ENCODE results near the gene PDIA4. TPM values are rescaled to one million over a fixed set of nuclear protein-coding genes. Genes with fewer than 3 reads are reported as not detected.

Gene PDIA4
- total RNA-seq, 4 donors from 2014 or later = 35.9 to 55.9 (median 47.9) TPM

DNA sequence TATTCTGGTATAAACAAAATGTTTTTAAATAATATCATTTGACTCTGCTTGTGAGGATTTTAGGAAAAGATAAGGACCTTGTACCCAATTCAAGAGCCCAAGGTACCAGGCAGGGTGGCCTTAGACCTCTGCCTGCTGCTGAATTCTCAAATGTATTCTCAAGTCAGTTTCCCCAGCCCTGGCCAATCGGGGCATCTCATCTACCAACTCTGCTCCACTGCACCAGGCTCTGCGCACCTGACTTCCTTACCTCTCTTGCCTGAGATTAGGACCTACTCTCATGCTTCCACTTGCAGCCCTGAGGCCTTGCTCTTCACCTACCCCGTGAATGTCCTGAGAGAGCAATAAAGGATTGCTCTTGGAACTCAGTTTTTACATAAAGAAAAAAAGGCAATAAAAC is 74.6 kb downstream of the PDIA4 start:
- DNase-seq (ENCODE audit: low spot score in 2 of 2) = no peak
- 79 to 82% methylated on average over 3 of the region's 3 CpGs for WGBS, 2 donors
- H3K4me3 ChIP-seq (ENCODE audit: low read depth, poor library complexity, severe bottlenecking) = no peak overlapping the region
- intact Hi-C loops (cut with DNase I; ENCODE audit: low total_unique reads) = loop anchor here (10.0 kb wide), 1 partner anchor 249 kb away; no protein-coding TSS in a partner anchor
- no peak for TF ChIP-seq POLR2A (IDR thresholded peaks at IDR 0.05)
- TF ChIP-seq, protein P1, sequence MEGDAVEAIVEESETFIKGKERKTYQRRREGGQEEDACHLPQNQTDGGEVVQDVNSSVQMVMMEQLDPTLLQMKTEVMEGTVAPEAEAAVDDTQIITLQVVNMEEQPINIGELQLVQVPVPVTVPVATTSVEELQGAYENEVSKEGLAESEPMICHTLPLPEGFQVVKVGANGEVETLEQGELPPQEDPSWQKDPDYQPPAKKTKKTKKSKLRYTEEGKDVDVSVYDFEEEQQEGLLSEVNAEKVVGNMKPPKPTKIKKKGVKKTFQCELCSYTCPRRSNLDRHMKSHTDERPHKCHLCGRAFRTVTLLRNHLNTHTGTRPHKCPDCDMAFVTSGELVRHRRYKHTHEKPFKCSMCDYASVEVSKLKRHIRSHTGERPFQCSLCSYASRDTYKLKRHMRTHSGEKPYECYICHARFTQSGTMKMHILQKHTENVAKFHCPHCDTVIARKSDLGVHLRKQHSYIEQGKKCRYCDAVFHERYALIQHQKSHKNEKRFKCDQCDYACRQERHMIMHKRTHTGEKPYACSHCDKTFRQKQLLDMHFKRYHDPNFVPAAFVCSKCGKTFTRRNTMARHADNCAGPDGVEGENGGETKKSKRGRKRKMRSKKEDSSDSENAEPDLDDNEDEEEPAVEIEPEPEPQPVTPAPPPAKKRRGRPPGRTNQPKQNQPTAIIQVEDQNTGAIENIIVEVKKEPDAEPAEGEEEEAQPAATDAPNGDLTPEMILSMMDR (IDR thresholded peaks at IDR 0.05) = no peak

Other genes starting within 250 kb of the PDIA4 start
- 10 to 100 TPM in 3 of 4 donors, 1 to 10 TPM in 1; 9.5 to 16.3 (median 11.3) TPM for gene EZH2, start 144.2 kb downstream of the PDIA4 start, total RNA-seq
- gene ZNF786, start 62.2 kb upstream of the PDIA4 start, total RNA-seq = 10 to 100 TPM in 3 of 4 donors, 1 to 10 TPM in 1; 8.3 to 19.1 (median 16.3) TPM
- gene ZNF425, start 97.8 kb upstream of the PDIA4 start, total RNA-seq = 1 to 10 TPM; 4.8 to 5.8 (median 5.4) TPM
- 10 to 100 TPM; 20.9 to 47.8 (median 30.4) TPM for gene ZNF398, start 118.9 kb upstream of the PDIA4 start, total RNA-seq
- gene ZNF282, start 167.0 kb upstream of the PDIA4 start, total RNA-seq = 10 to 100 TPM; 22.4 to 47.5 (median 36.1) TPM
- 10 to 100 TPM in 3 of 4 donors, 1 to 10 TPM in 1; 9.0 to 25.0 (median 14.0) TPM for gene ZNF212, start 211.1 kb upstream of the PDIA4 start, total RNA-seq
- 10 to 100 TPM in 3 of 4 donors, 1 to 10 TPM in 1; 6.8 to 17.2 (median 13.0) TPM for gene ZNF783, start 233.7 kb upstream of the PDIA4 start, total RNA-seq